OCI-LY7 (cell line): Measurements from ENCODE around the gene SAXO1. TPM values are rescaled to one million over a fixed set of nuclear protein-coding genes. Genes with fewer than 3 reads are reported as not detected.

Experiments
- BruUV-seq: library from RNA; stranded (reverse); fragments of 400-500 nt; replicated peaks from 2 replicates; lab custom pipeline; 2021; lab: Mats Ljungman, UMichigan
- CTCF ChIA-PET: fragments of 300-600 bp; sonication (Branson Sonifier 250); formaldehyde crosslinking; loops from one replicate; lab custom pipeline; 2022; ENCODE audit warnings: antibody characterized with exemption; ENCODE audit not compliant: unreplicated experiment; lab: Charles Lee
- POLR2A ChIA-PET: fragments of 300-600 bp; sonication (Branson Sonifier 250); formaldehyde crosslinking; loops from one replicate; lab custom pipeline; 2022; ENCODE audit warnings: antibody characterized with exemption; lab: Charles Lee
- DNase-seq: peaks from one replicate; pipeline ENCODE4 v3.0.0-alpha.2; 2015; ENCODE audit warnings: low spot score
- H2AFZ ChIP-seq: fragments of 200-600 bp; sonication (generic), shearing (Covaris generic); 2 replicates; pipeline ENCODE4 v1.6.1; 2014; ENCODE audit warnings: mild to moderate bottlenecking, antibody characterized with exemption, low read length, moderate library complexity
- H3K27ac ChIP-seq: fragments of 200-600 bp; sonication (generic); 2 replicates; pipeline ENCODE4 v1.5.1; 2014; ENCODE audit warnings: mixed run types, low read depth, mild to moderate bottlenecking, moderate library complexity, low read length, inconsistent platforms; ENCODE audit not compliant: poor library complexity, severe bottlenecking
- H3K36me3 ChIP-seq: fragments of 200-600 bp; sonication (generic); 2 replicates; pipeline ENCODE4 v1.6.1; 2014; ENCODE audit warnings: mild to moderate bottlenecking, antibody characterized with exemption, low read length, moderate library complexity, mixed read lengths; ENCODE audit not compliant: insufficient read depth
- H3K4me1 ChIP-seq: fragments of 200-600 bp; sonication (generic); 2 replicates; pipeline ENCODE4 v1.5.1; 2014; ENCODE audit warnings: mild to moderate bottlenecking, low read length; ENCODE audit not compliant: insufficient read depth, poor library complexity, severe bottlenecking
- H3K4me2 ChIP-seq: fragments of 200-600 bp; sonication (generic); 2 replicates; pipeline ENCODE4 v1.6.1; 2014; ENCODE audit warnings: mild to moderate bottlenecking, low read length
- H3K4me3 ChIP-seq: fragments of 200-600 bp; sonication (generic); 2 replicates; pipeline ENCODE4 v1.5.1; 2014; ENCODE audit warnings: mild to moderate bottlenecking, low read depth, low read length; ENCODE audit not compliant: poor library complexity, severe bottlenecking
- H3K79me2 ChIP-seq: fragments of 200-600 bp; sonication (generic); 2 replicates; pipeline ENCODE4 v1.6.1; 2016; ENCODE audit warnings: low read depth, mild to moderate bottlenecking, low read length, moderate library complexity, mixed read lengths; ENCODE audit not compliant: insufficient read depth
- H3K9me2 ChIP-seq: fragments of 200-600 bp; sonication (generic); 2 replicates; pipeline ENCODE4 v1.6.1; 2016; ENCODE audit warnings: mild to moderate bottlenecking, low read length, mixed read lengths; ENCODE audit not compliant: insufficient read depth
- H3K9me3 ChIP-seq: fragments of 200-600 bp; sonication (generic); 2 replicates; pipeline ENCODE4 v1.6.1; 2014; ENCODE audit warnings: mild to moderate bottlenecking, mixed run types, low read length, mixed read lengths
- H4K20me1 ChIP-seq: fragments of 200-600 bp; sonication (generic); 2 replicates; pipeline ENCODE4 v1.6.1; 2014; ENCODE audit warnings: mild to moderate bottlenecking, antibody characterized with exemption, low read length, moderate library complexity, mixed read lengths; ENCODE audit not compliant: insufficient read depth
- EZH2phosphoT487 ChIP-seq: fragments of 200-600 bp; sonication (generic); IDR thresholded peaks from 2 replicates; pipeline ENCODE4 v1.6.1; 2018; ENCODE audit warnings: low read depth, borderline replicate concordance, mild to moderate bottlenecking, mixed run types, antibody characterized with exemption, low read length, moderate library complexity, mixed read lengths
- intact Hi-C: fragments of 100-400 bp; cut with micrococcal nuclease; formaldehyde crosslinking; loops from one replicate; pipeline ENCODE4 v1.10.0; 2022; ENCODE audit not compliant: unreplicated experiment
- total RNA-seq, 2 experiments: library from RNA; depleted of rRNA in 1 of 2; stranded (reverse); fragments of >200 nt in 1 of 2; shearing (Covaris generic) in 1 of 2; gene quantifications; 2 replicates each; pipeline ENCODE4 v1.2.3, GENCODE V29; 2014 to 2022
- TF ChIP-seq, protein P1 (sequence below): fragments of 200-600 bp; sonication (generic); conservative IDR thresholded peaks from 2 replicates; pipeline ENCODE4 v1.5.1; 2014; ENCODE audit warnings: mild to moderate bottlenecking, antibody characterized with exemption, low read length, moderate library complexity, mixed read lengths

Gene SAXO1
- total RNA-seq, 2 experiments from 2014 or later, result 0.63 TPM; not detected in 1

DNA sequence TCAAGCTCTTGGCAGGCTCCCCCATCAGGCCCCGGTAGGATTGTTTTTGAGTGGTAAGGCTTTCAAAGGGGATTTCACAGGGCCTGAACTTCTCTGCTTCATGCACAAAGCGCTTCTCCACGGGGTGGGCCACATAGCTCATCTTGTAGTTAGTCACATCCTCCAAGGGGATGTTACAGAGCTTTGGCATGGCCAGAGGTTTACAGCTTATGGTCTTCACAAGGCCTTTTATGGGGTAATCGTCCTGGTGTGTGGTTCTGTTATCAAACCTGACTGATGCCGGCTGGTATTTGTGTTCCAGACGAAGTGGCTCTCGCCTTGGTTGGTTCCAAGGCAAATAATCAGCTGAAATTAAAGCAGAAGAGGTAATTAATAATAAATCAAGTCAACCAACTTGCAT is 104.3 kb downstream of the SAXO1 start:
- Histone ChIP-seq H3K27ac (no peak overlapping the region), H3K9me3 (no peaks in the 10 kb centered on the region), H3K4me2 (no peak overlapping the region), H3K4me3 (no peak overlapping the region), H3K36me3 (no peaks in the 10 kb centered on the region), H3K4me1 (no peaks in the 10 kb centered on the region), H4K20me1 (no peaks in the 10 kb centered on the region), H3K79me2 (no peaks in the 10 kb centered on the region), H3K9me2 (no peaks in the 10 kb centered on the region), H2AFZ (no peak overlapping the region)
- ChIA-PET POLR2A (interaction anchor here (0.9 to 1.2 kb wide), 2 partner anchors 11 to 511 kb away, joined by 3 to 4 read pairs; no protein-coding TSS in a partner anchor), CTCF (no interaction called here)
- no peak for TF ChIP-seq EZH2phosphoT487
- TF ChIP-seq, protein P1, sequence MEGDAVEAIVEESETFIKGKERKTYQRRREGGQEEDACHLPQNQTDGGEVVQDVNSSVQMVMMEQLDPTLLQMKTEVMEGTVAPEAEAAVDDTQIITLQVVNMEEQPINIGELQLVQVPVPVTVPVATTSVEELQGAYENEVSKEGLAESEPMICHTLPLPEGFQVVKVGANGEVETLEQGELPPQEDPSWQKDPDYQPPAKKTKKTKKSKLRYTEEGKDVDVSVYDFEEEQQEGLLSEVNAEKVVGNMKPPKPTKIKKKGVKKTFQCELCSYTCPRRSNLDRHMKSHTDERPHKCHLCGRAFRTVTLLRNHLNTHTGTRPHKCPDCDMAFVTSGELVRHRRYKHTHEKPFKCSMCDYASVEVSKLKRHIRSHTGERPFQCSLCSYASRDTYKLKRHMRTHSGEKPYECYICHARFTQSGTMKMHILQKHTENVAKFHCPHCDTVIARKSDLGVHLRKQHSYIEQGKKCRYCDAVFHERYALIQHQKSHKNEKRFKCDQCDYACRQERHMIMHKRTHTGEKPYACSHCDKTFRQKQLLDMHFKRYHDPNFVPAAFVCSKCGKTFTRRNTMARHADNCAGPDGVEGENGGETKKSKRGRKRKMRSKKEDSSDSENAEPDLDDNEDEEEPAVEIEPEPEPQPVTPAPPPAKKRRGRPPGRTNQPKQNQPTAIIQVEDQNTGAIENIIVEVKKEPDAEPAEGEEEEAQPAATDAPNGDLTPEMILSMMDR, result no peak
- intact Hi-C loops, result no loop called here
- DNase-seq, result no peak
- no TSS peak for BruUV-seq

GRCh38 chr9:18926513-18926912 is 106.5 kb downstream of the SAXO1 start:
- Histone ChIP-seq H3K9me3 (no peaks in the 10 kb centered on the region), H3K4me2 (no peak overlapping the region), H3K9me2 (no peaks in the 10 kb centered on the region), H3K27ac (no peak overlapping the region), H2AFZ (no peak overlapping the region), H3K4me3 (no peak overlapping the region), H3K4me1 (no peaks in the 10 kb centered on the region), H3K79me2 (no peaks in the 10 kb centered on the region), H3K36me3 (no peaks in the 10 kb centered on the region), H4K20me1 (no peaks in the 10 kb centered on the region)
- intact Hi-C loops, result no loop called here
- no peak for DNase-seq
- no TSS peak for BruUV-seq
- ChIA-PET CTCF (no interaction called here), POLR2A (interaction anchor here (1.1 to 1.5 kb wide), 3 partner anchors 9 to 170 kb away, joined by 3 to 5 read pairs (median 4); no protein-coding TSS in a partner anchor)
- TF ChIP-seq, protein P1, result no peak
- TF ChIP-seq EZH2phosphoT487, result no peak

DNA sequence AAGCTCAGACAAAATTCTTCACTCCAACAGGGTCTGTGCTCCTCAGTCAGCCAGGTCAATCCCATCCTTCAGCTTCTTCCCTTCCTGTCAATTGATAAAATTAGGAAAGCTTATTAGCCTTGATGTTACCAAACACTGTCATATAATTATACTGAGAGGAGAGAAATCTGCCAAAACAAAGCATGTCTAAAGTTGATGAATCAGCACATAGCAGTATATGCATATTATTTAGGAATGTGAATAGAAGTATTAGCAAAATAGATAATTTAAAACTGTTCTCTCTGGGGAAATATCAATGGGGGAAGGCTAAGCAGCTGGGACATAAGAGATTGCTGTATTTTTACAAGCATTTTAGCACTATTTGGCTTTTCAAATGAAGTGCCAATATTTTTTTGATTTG is 107.1 kb downstream of the SAXO1 start:
- H3K4me2 ChIP-seq, result no peak overlapping the region
- no peaks in the 10 kb centered on the region for H3K79me2 ChIP-seq
- POLR2A ChIA-PET, result interaction anchor here (1.2 to 1.5 kb wide), 2 partner anchors 10 to 56 kb away, joined by 3 to 4 read pairs; no protein-coding TSS in a partner anchor
- CTCF ChIA-PET, result no interaction called here
- intact Hi-C loops, result no loop called here
- no TSS peak for BruUV-seq
- no peak overlapping the region for H3K4me3 ChIP-seq
- H4K20me1 ChIP-seq, result no peaks in the 10 kb centered on the region
- H2AFZ ChIP-seq, result no peak overlapping the region
- no peak for DNase-seq
- no peaks in the 10 kb centered on the region for H3K9me3 ChIP-seq
- no peak overlapping the region for H3K27ac ChIP-seq
- H3K4me1 ChIP-seq, result no peaks in the 10 kb centered on the region
- no peaks in the 10 kb centered on the region for H3K36me3 ChIP-seq
- TF ChIP-seq, protein P1, result no peak
- H3K9me2 ChIP-seq, result no peaks in the 10 kb centered on the region
